Putamen (tissue), 1 donor: ENCODE measurements around the gene APOBEC3A.
"Not testable (repeated sequence)": the region's sequence is repeated elsewhere in the genome, so short reads cannot be mapped to it uniquely, and the experiment has no call there.

ENCODE experiments used
- DNase-seq: peaks from one replicate; pipeline ENCODE4 v3.0.0-alpha.2; 2016; ENCODE audit warnings: low spot score

APOBEC3A gene

GRCh38 chr22:38943201-38943600 is 14.2 kb upstream of the APOBEC3A start:
- DNase-seq: no peak

GRCh38 chr22:38943882-38944281 is 13.5 kb upstream of the APOBEC3A start:
- no peak for DNase-seq

GRCh38 chr22:38944653-38945052 is 12.8 kb upstream of the APOBEC3A start:
- DNase-seq: no peak

GRCh38 chr22:38945706-38946338 is 11.6 kb upstream of the APOBEC3A start:
- not testable (repeated sequence) for DNase-seq

- DNase-seq: no peak
Observed at GRCh38 chr22:38946771-38947170, 10.6 kb upstream of the APOBEC3A start.

GRCh38 chr22:38947321-38948140 is 9.9 kb upstream of the APOBEC3A start:
- no peak for DNase-seq

GRCh38 chr22:38948181-38948940 is 9.0 kb upstream of the APOBEC3A start:
- no peak for DNase-seq

- no peak for DNase-seq
Observed at GRCh38 chr22:38949889-38950405, 7.5 kb upstream of the APOBEC3A start.

GRCh38 chr22:38950527-38951295 is 6.7 kb upstream of the APOBEC3A start:
- no peak for DNase-seq

- DNase-seq: no peak
Observed at GRCh38 chr22:38951734-38952133, 5.7 kb upstream of the APOBEC3A start.

- DNase-seq: no peak
Observed at GRCh38 chr22:38952281-38952993, 5.0 kb upstream of the APOBEC3A start.

GRCh38 chr22:38953091-38953490 is 4.3 kb upstream of the APOBEC3A start:
- no peak for DNase-seq

- DNase-seq: no peak
Observed at GRCh38 chr22:38953577-38954413, 3.6 kb upstream of the APOBEC3A start.

GRCh38 chr22:38954414-38955043 is 2.9 kb upstream of the APOBEC3A start:
- DNase-seq: no peak

- DNase-seq: no peak
Observed at GRCh38 chr22:38955250-38955905, 2.0 kb upstream of the APOBEC3A start.

GRCh38 chr22:38955926-38956325 is 1.5 kb upstream of the APOBEC3A start:
- DNase-seq: no peak

- DNase-seq: no peak
Observed at GRCh38 chr22:38956551-38956950, 858 bp upstream of the APOBEC3A start.

- no peak for DNase-seq
Observed at GRCh38 chr22:38957808-38958650, 620 bp downstream of the APOBEC3A start.
